Glutamatergic neuron (in vitro differentiated cells): ENCODE data around the gene PPP1R12A. TPM values are rescaled to one million over a fixed set of nuclear protein-coding genes. Genes with fewer than 3 reads are reported as not detected.

Source experiments
- DNase-seq: peaks from one replicate; pipeline ENCODE4 v3.0.0; 2022
- H3K27ac Mint-ChIP-seq: one replicate; pipeline ENCODE4 v1.8.0; 2020; ENCODE audit warnings: mild to moderate bottlenecking, mixed read lengths, inconsistent platforms; ENCODE audit not compliant: unreplicated experiment
- H3K27me3 Mint-ChIP-seq: one replicate; pipeline ENCODE4 v1.8.0; 2020; ENCODE audit warnings: mild to moderate bottlenecking, moderate library complexity, mixed read lengths, inconsistent platforms; ENCODE audit not compliant: unreplicated experiment
- H3K36me3 Mint-ChIP-seq: one replicate; pipeline ENCODE4 v1.8.0; 2020; ENCODE audit warnings: mild to moderate bottlenecking, mixed read lengths, inconsistent platforms; ENCODE audit not compliant: unreplicated experiment
- H3K4me1 Mint-ChIP-seq: one replicate; pipeline ENCODE4 v1.8.0; 2020; ENCODE audit warnings: mild to moderate bottlenecking, low read depth, mixed read lengths, inconsistent platforms; ENCODE audit not compliant: unreplicated experiment
- H3K4me3 Mint-ChIP-seq: one replicate; pipeline ENCODE4 v1.8.0; 2020; ENCODE audit warnings: mild to moderate bottlenecking, mixed read lengths, inconsistent platforms; ENCODE audit not compliant: unreplicated experiment
- H3K9me3 Mint-ChIP-seq: one replicate; pipeline ENCODE4 v1.8.0; 2020; ENCODE audit warnings: mild to moderate bottlenecking, moderate library complexity, mixed read lengths, inconsistent platforms; ENCODE audit not compliant: unreplicated experiment
- total RNA-seq: library from RNA; stranded (reverse); fragmentation: NEBNext Ultra II Directional; extraction: Animal tissue kit (Norgen Biotek cat#: 25700); gene quantifications from one replicate; pipeline ENCODE4 v1.2.1, GENCODE V29; 2021; ENCODE audit not compliant: unreplicated experiment
- TF ChIP-seq, protein P1 (sequence below): fragments of 200-600 bp; sonication (generic); IDR thresholded peaks from one replicate; pipeline ENCODE4 v1.5.0; 2021; ENCODE audit not compliant: partially characterized antibody, unreplicated experiment

The PPP1R12A gene
- total RNA-seq, 1 donor from 2014 or later = 56.8 TPM

- TF ChIP-seq, protein P1, sequence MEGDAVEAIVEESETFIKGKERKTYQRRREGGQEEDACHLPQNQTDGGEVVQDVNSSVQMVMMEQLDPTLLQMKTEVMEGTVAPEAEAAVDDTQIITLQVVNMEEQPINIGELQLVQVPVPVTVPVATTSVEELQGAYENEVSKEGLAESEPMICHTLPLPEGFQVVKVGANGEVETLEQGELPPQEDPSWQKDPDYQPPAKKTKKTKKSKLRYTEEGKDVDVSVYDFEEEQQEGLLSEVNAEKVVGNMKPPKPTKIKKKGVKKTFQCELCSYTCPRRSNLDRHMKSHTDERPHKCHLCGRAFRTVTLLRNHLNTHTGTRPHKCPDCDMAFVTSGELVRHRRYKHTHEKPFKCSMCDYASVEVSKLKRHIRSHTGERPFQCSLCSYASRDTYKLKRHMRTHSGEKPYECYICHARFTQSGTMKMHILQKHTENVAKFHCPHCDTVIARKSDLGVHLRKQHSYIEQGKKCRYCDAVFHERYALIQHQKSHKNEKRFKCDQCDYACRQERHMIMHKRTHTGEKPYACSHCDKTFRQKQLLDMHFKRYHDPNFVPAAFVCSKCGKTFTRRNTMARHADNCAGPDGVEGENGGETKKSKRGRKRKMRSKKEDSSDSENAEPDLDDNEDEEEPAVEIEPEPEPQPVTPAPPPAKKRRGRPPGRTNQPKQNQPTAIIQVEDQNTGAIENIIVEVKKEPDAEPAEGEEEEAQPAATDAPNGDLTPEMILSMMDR = no peak
- Mint-ChIP-seq H3K27ac (no peak overlapping the region), H3K4me1 (no peaks in the 10 kb centered on the region), H3K4me3 (no peak overlapping the region), H3K27me3 (no peaks in the 10 kb centered on the region), H3K9me3 (peaks cover 1% of the 10 kb centered on the region), H3K36me3 (no peaks in the 10 kb centered on the region)
- DNase-seq = no peak
Observed at GRCh38 chr12:79766705-79767464, 168.0 kb downstream of the PPP1R12A start.

- Mint-ChIP-seq H3K36me3 (no peaks in the 10 kb centered on the region), H3K9me3 (peaks cover 1% of the 10 kb centered on the region), H3K27ac (no peak overlapping the region), H3K4me3 (no peak overlapping the region), H3K27me3 (no peaks in the 10 kb centered on the region), H3K4me1 (no peaks in the 10 kb centered on the region)
- TF ChIP-seq, protein P1 = no peak
- no peak for DNase-seq
Observed at GRCh38 chr12:79765157-79765556, 169.7 kb downstream of the PPP1R12A start.

- Mint-ChIP-seq H3K9me3 (peaks cover 1% of the 10 kb centered on the region), H3K27me3 (no peaks in the 10 kb centered on the region), H3K36me3 (no peaks in the 10 kb centered on the region), H3K4me1 (no peaks in the 10 kb centered on the region), H3K27ac (no peak overlapping the region), H3K4me3 (no peak overlapping the region)
- TF ChIP-seq, protein P1 = no peak
- DNase-seq = no peak
Observed at GRCh38 chr12:79764641-79765040, 170.3 kb downstream of the PPP1R12A start.

GRCh38 chr12:79763766-79764452 is 171.0 kb downstream of the PPP1R12A start:
- TF ChIP-seq, protein P1 = no peak
- no peaks in the 10 kb centered on the region for H3K4me1 Mint-ChIP-seq
- H3K27ac Mint-ChIP-seq = no peak overlapping the region
- H3K27me3 Mint-ChIP-seq = no peaks in the 10 kb centered on the region
- no peak for DNase-seq
- H3K4me3 Mint-ChIP-seq = no peak overlapping the region
- no peaks in the 10 kb centered on the region for H3K36me3 Mint-ChIP-seq
- peaks cover 1% of the 10 kb centered on the region for H3K9me3 Mint-ChIP-seq

GRCh38 chr12:79761341-79761740 is 173.6 kb downstream of the PPP1R12A start:
- H3K4me1 Mint-ChIP-seq = no peaks in the 10 kb centered on the region
- no peaks in the 10 kb centered on the region for H3K36me3 Mint-ChIP-seq
- no peak overlapping the region for H3K27ac Mint-ChIP-seq
- TF ChIP-seq, protein P1 = no peak
- no peak for DNase-seq
- H3K9me3 Mint-ChIP-seq = no peaks in the 10 kb centered on the region
- no peaks in the 10 kb centered on the region for H3K27me3 Mint-ChIP-seq
- no peak overlapping the region for H3K4me3 Mint-ChIP-seq
